Mesendoderm (in vitro differentiated cells): Measurements from ENCODE around the gene GRIP1.

Experiments used
- DNase-seq: peaks from one replicate; pipeline ENCODE4 v3.0.0; 2013
- H2AK5ac ChIP-seq: 2 replicates; pipeline ENCODE4 v1.6.1; 2013; ENCODE audit warnings: low read length, inconsistent platforms
- H2BK120ac ChIP-seq: 2 replicates; pipeline ENCODE4 v1.6.1; 2013; ENCODE audit warnings: low read depth, mild to moderate bottlenecking, low read length, moderate library complexity, mixed read lengths
- H2BK15ac ChIP-seq: replicated peaks from 2 replicates; pipeline ENCODE4 v1.6.1; 2013; ENCODE audit warnings: low read depth, mild to moderate bottlenecking, moderate library complexity
- H2BK5ac ChIP-seq: 2 replicates; pipeline ENCODE4 v1.6.1; 2013; ENCODE audit warnings: low read length, inconsistent platforms
- H3K18ac ChIP-seq: 2 replicates; pipeline ENCODE4 v1.6.1; 2013; ENCODE audit warnings: mild to moderate bottlenecking, low read length, mixed read lengths
- H3K23ac ChIP-seq: one replicate; pipeline ENCODE4 v1.6.1; 2013; ENCODE audit warnings: low read length
- H3K27ac ChIP-seq: 2 replicates; pipeline ENCODE4 v1.5.1; 2013; ENCODE audit warnings: low read depth, mild to moderate bottlenecking, inconsistent platforms, low read length, moderate library complexity
- H3K27me3 ChIP-seq: 2 replicates; pipeline ENCODE4 v1.6.1; 2013; ENCODE audit warnings: low read length, control low read depth, mild to moderate bottlenecking, inconsistent platforms; ENCODE audit not compliant: insufficient read depth, poor library complexity
- H3K36me3 ChIP-seq: 2 replicates; pipeline ENCODE4 v1.6.1; 2013; ENCODE audit warnings: low read length, inconsistent platforms; ENCODE audit not compliant: control insufficient read depth, insufficient read depth
- H3K4ac ChIP-seq: one replicate; pipeline ENCODE4 v1.6.1; 2013; ENCODE audit warnings: low read depth, mild to moderate bottlenecking, low read length, moderate library complexity
- H3K4me1 ChIP-seq: 2 replicates; pipeline ENCODE4 v1.6.1; 2013; ENCODE audit warnings: low read depth, low read length, inconsistent platforms; ENCODE audit not compliant: control insufficient read depth
- H3K4me2 ChIP-seq: 2 replicates; pipeline ENCODE4 v1.6.1; 2013; ENCODE audit warnings: low read length
- H3K4me3 ChIP-seq: 2 replicates; pipeline ENCODE4 v1.5.1; 2013; ENCODE audit warnings: mild to moderate bottlenecking, low read length
- H3K56ac ChIP-seq: one replicate; pipeline ENCODE4 v1.6.1; 2013; ENCODE audit warnings: low read length
- H3K79me1 ChIP-seq: 2 replicates; pipeline ENCODE4 v1.6.1; 2013; ENCODE audit warnings: low read length, inconsistent platforms
- H3K79me2 ChIP-seq: 2 replicates; pipeline ENCODE4 v1.6.1; 2013; ENCODE audit warnings: mild to moderate bottlenecking, low read length; ENCODE audit not compliant: control insufficient read depth, insufficient read depth
- H3K9ac ChIP-seq: 2 replicates; pipeline ENCODE4 v1.6.1; 2013; ENCODE audit warnings: low read length, inconsistent platforms
- H4K5ac ChIP-seq: one replicate; pipeline ENCODE4 v1.6.1; 2013; ENCODE audit warnings: low read length
- H4K8ac ChIP-seq: one replicate; pipeline ENCODE4 v1.6.1; 2013; ENCODE audit warnings: low read depth, mild to moderate bottlenecking, control low read depth, low read length, moderate library complexity
- WGBS: extraction: QIAGEN DNeasy Blood & Tissue Kit; methylation state at CpG from one replicate; pipeline ENCODE4 v1.1.7; 2013; ENCODE audit warnings: low lambda C conversion rate, missing lambda C conversion rate; ENCODE audit not compliant: insufficient coverage; ENCODE audit errors: extremely low coverage; 5-methylcytosine and 5-hydroxymethylcytosine counted together

GRIP1 gene

GRCh38 chr12:66600903-66601302, 78.0 kb downstream of the GRIP1 start:
- no peak for DNase-seq
- Histone ChIP-seq H3K27ac (no peak overlapping the region), H3K18ac (no peak overlapping the region)

GRCh38 chr12:66599816-66600215, 79.1 kb downstream of the GRIP1 start:
- Histone ChIP-seq H3K36me3 (no peaks in the 10 kb centered on the region), H3K4me2 (no peak overlapping the region), H3K4me1 (no peaks in the 10 kb centered on the region), H3K27me3 (no peaks in the 10 kb centered on the region), H3K18ac (no peak overlapping the region), H3K4ac (no peak overlapping the region), H3K9ac (no peak overlapping the region), H4K8ac (no peak overlapping the region), H2BK5ac (no peak overlapping the region), H3K79me1 (no peaks in the 10 kb centered on the region), H3K27ac (no peak overlapping the region), H3K23ac (no peak overlapping the region), H3K56ac (no peak overlapping the region), H3K79me2 (no peaks in the 10 kb centered on the region), H2BK120ac (no peak overlapping the region), H3K4me3 (no peak overlapping the region), H2AK5ac (no peak overlapping the region), H2BK15ac (no peak overlapping the region), H4K5ac (no peak overlapping the region)
- WGBS: no CpG with 5 or more reads among the region's 1 CpG
- DNase-seq: no peak

More at GRCh38 chr12:66600903-66601302, 78.0 kb downstream of the GRIP1 start:
- no peak overlapping the region for H3K4ac ChIP-seq
- no peaks in the 10 kb centered on the region for H3K79me1 ChIP-seq
- no peaks in the 10 kb centered on the region for H3K36me3 ChIP-seq
- no peak overlapping the region for H3K4me2 ChIP-seq
- H3K4me1 ChIP-seq: no peaks in the 10 kb centered on the region
- H2BK5ac ChIP-seq: no peak overlapping the region
- H3K79me2 ChIP-seq: no peaks in the 10 kb centered on the region
- H2BK15ac ChIP-seq: no peak overlapping the region
- no peak overlapping the region for H2BK120ac ChIP-seq
- no peak overlapping the region for H3K9ac ChIP-seq
- no peaks in the 10 kb centered on the region for H3K27me3 ChIP-seq
- no peak overlapping the region for H3K56ac ChIP-seq
- no peak overlapping the region for H2AK5ac ChIP-seq
- no CpG with 5 or more reads among the region's 2 CpGs for WGBS
- H3K4me3 ChIP-seq: no peak overlapping the region
- H3K23ac ChIP-seq: no peak overlapping the region
- H4K5ac ChIP-seq: no peak overlapping the region
- no peak overlapping the region for H4K8ac ChIP-seq

GRCh38 chr12:66598608-66599007, 80.3 kb downstream of the GRIP1 start:
- H2BK120ac ChIP-seq: no peak overlapping the region
- no peak overlapping the region for H2AK5ac ChIP-seq
- no peaks in the 10 kb centered on the region for H3K79me1 ChIP-seq
- no peak overlapping the region for H2BK15ac ChIP-seq
- no peak for DNase-seq
- H3K23ac ChIP-seq: no peak overlapping the region
- H3K27ac ChIP-seq: no peak overlapping the region
- no peak overlapping the region for H3K56ac ChIP-seq
- no peak overlapping the region for H4K5ac ChIP-seq
- H3K18ac ChIP-seq: no peak overlapping the region
- H4K8ac ChIP-seq: no peak overlapping the region
- no peak overlapping the region for H3K4me2 ChIP-seq
- H3K4me1 ChIP-seq: no peaks in the 10 kb centered on the region
- H3K4ac ChIP-seq: no peak overlapping the region
- no peaks in the 10 kb centered on the region for H3K36me3 ChIP-seq
- H3K79me2 ChIP-seq: no peaks in the 10 kb centered on the region
- H2BK5ac ChIP-seq: no peak overlapping the region
- H3K9ac ChIP-seq: no peak overlapping the region
- no peaks in the 10 kb centered on the region for H3K27me3 ChIP-seq
- H3K4me3 ChIP-seq: no peak overlapping the region
- no CpG with 5 or more reads among the region's 2 CpGs for WGBS

- Histone ChIP-seq H2BK120ac (no peak overlapping the region), H3K27ac (no peak overlapping the region), H4K8ac (no peak overlapping the region), H3K4me3 (no peak overlapping the region), H3K4me1 (no peaks in the 10 kb centered on the region), H3K36me3 (no peaks in the 10 kb centered on the region), H4K5ac (no peak overlapping the region), H2AK5ac (no peak overlapping the region), H3K56ac (no peak overlapping the region), H3K4me2 (no peak overlapping the region), H3K27me3 (no peaks in the 10 kb centered on the region), H3K4ac (no peak overlapping the region), H3K9ac (no peak overlapping the region), H3K23ac (no peak overlapping the region), H2BK5ac (no peak overlapping the region), H3K18ac (no peak overlapping the region), H3K79me2 (no peaks in the 10 kb centered on the region), H3K79me1 (no peaks in the 10 kb centered on the region), H2BK15ac (no peak overlapping the region)
- DNase-seq: no peak
- WGBS: no CpG with 5 or more reads among the region's 4 CpGs
Measured at GRCh38 chr12:66598079-66598478, 80.8 kb downstream of the GRIP1 start.

- H2BK15ac ChIP-seq: no peak overlapping the region
- no peak overlapping the region for H3K27ac ChIP-seq
- no peak overlapping the region for H3K23ac ChIP-seq
- H2BK120ac ChIP-seq: no peak overlapping the region
- H2AK5ac ChIP-seq: no peak overlapping the region
- no peak overlapping the region for H3K4ac ChIP-seq
- H3K18ac ChIP-seq: no peak overlapping the region
- WGBS: no CpG with 5 or more reads among the region's 2 CpGs
- no peaks in the 10 kb centered on the region for H3K27me3 ChIP-seq
- H3K4me3 ChIP-seq: no peak overlapping the region
- H3K9ac ChIP-seq: no peak overlapping the region
- H2BK5ac ChIP-seq: no peak overlapping the region
- H3K36me3 ChIP-seq: no peaks in the 10 kb centered on the region
- no peaks in the 10 kb centered on the region for H3K79me1 ChIP-seq
- no peak overlapping the region for H3K56ac ChIP-seq
- H3K4me2 ChIP-seq: no peak overlapping the region
- H3K79me2 ChIP-seq: no peaks in the 10 kb centered on the region
- H3K4me1 ChIP-seq: no peaks in the 10 kb centered on the region
- no peak for DNase-seq
- no peak overlapping the region for H4K5ac ChIP-seq
- H4K8ac ChIP-seq: no peak overlapping the region
Measured at GRCh38 chr12:66596199-66596598, 82.7 kb downstream of the GRIP1 start.

DNA sequence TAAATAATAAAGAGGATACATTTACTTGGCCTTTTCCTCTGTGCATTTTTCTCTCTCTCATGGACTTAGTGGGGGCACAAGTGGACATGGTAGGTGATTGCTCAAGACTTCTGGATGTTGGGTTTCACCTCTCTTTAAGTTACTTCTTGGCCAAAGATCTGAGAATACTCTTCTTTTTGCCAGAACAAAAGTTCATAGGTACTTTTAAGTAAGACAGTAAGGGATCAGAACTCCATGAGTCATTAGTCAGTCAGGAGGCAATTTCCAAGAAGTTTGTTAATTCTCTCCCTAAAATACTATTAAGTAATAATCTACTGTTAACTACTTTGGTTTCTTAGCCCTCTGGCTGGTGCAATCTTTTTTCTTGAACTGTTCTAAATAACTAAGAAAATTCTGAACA, 84.2 kb downstream of the GRIP1 start:
- Histone ChIP-seq H3K9ac (no peak overlapping the region), H3K4me1 (no peaks in the 10 kb centered on the region), H3K79me2 (no peaks in the 10 kb centered on the region), H2BK5ac (no peak overlapping the region), H3K27ac (no peak overlapping the region), H3K79me1 (no peaks in the 10 kb centered on the region), H3K56ac (no peak overlapping the region), H3K27me3 (no peaks in the 10 kb centered on the region), H2BK120ac (no peak overlapping the region), H2AK5ac (no peak overlapping the region), H3K36me3 (no peaks in the 10 kb centered on the region), H4K5ac (no peak overlapping the region), H4K8ac (no peak overlapping the region), H3K23ac (no peak overlapping the region), H3K4me2 (no peak overlapping the region), H2BK15ac (no peak overlapping the region), H3K18ac (no peak overlapping the region), H3K4me3 (no peak overlapping the region), H3K4ac (no peak overlapping the region)
- DNase-seq: no peak
